Measurements from ENCODE around the gene KLK6. TPM values are rescaled to one million over a fixed set of nuclear protein-coding genes. Genes with fewer than 3 reads are reported as not detected.

The KLK6 gene
- total RNA-seq, 8 experiments from 2014 or later: 0.13 to 0.59 (median 0.21) TPM; not detected in 3

DNA sequence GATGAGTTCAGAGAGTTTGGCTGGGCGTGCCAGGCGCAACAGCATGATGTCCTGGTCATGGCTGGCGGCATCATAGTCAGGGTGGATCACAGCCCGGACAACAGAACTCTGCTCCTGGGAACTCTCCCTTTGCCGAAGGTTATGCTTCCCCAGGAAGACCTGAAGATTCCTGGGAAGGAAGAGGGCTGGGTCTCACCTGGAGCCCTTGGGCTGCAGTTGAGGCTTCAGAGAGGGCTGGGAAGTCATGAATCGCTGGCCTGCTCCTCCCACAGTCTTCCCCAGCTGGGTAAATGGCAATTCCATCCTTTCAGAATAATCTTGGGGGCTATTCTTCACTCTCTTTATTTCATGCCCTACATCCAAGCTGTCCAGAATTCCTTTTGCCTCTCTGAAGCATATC is 6.0 kb downstream of the KLK6 start:
- no peak overlapping the region for H3K4me3 ChIP-seq
- H3K4me1 ChIP-seq (replicated peaks in 1 of 2): no peaks in the 10 kb centered on the region
- in situ Hi-C loops (cut with MboI; ENCODE audit: low pct_unique_long_range_greater_than_20kb in 2 of 9, low sequenced_read_pairs in 9 of 9, unreplicated experiment in 9 of 9): no loop called here
- no peak for ATAC-seq (replicated peaks in 6 of 8)
- H3K27ac ChIP-seq: no peak overlapping the region
- 0 to 100% (median 7%) methylated on average over 1 to 6 of the region's 6 CpGs; no CpG with 5 or more reads in 5 of the 10 experiments for WGBS, 10 experiments

DNA sequence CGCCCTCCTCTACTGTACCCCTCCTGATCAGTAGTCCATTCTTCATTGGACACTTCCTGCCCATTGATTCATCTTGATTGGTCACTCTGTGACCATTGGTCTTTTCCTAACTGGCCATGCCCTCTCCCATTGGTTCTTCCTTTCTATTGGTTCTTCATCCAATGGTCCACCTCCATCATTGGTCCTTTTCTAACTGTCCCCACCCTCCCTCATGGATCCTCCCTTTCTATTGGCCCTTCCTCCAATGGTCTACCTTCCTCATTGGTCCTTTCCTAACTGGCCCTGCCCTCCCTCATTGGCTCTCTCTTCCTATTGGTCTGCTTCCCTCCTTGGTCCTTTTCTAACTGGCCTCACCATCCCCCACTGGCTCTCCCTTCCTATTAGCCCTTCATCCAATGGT is 7.1 kb downstream of the KLK6 start:
- 0 to 91% (median 45%) methylated on average over 1 of the region's 1 CpG; no CpG with 5 or more reads in 2 of the 10 experiments for WGBS, 10 experiments
- in situ Hi-C loops (cut with MboI; ENCODE audit: low pct_unique_long_range_greater_than_20kb in 2 of 9, low sequenced_read_pairs in 9 of 9, unreplicated experiment in 9 of 9): no loop called here
- no peak overlapping the region for H3K27ac ChIP-seq
- no peak for ATAC-seq (replicated peaks in 6 of 8)
- no peak overlapping the region for H3K4me3 ChIP-seq
- H3K4me1 ChIP-seq (replicated peaks in 1 of 2): no peaks in the 10 kb centered on the region

DNA sequence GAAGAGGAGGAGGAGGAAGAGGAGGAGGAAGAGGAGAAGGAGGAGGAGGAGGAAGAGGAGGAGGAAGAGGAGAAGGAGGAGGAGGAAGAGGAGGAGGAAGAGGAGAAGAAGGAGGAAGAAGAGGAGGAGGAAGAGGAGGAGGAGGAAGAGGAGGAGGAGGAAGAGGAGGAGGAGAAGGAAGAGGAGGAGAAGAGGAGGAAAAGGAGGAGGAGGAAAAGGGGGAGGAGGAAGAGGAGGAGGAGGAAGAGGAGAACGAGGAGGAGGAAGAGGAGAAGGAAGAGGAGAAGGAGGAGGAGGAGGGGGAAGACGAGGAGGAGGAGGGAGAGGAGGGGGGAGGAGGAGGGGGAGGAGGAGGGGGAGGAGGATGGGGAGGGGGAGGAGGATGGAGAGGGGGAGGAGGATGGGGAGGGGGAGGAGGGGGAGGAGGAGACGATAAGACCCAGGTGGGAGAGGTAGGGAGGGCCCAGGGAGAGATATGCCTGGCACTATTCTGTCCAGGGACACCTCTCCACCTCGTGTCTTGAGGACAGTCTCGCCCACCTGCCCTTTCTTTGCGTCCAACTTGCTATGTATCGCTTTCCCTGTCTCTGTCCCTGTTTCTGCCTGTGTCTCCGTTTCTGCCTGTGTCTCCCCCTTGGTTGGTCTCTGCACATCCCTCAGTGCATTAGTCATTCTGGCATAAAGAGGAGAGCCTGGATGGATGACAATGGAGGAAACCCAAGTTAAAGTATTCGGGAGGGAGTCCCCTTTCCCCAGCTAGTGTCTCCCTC is 9.5 kb downstream of the KLK6 start:
- 17 to 100% (median 50%) methylated on average over 1 to 2 of the region's 9 CpGs; no CpG with 5 or more reads in 6 of the 10 experiments for WGBS, 10 experiments
- ATAC-seq (replicated peaks in 6 of 8): no peak
- Histone ChIP-seq H3K4me3 (no peak overlapping the region), H3K4me1 (replicated peaks in 1 of 2) (no peaks in the 10 kb centered on the region), H3K27ac (no peak overlapping the region)
- in situ Hi-C loops (cut with MboI; ENCODE audit: low pct_unique_long_range_greater_than_20kb in 2 of 9, low sequenced_read_pairs in 9 of 9, unreplicated experiment in 9 of 9): no loop called here

- 0 to 60% (median 33%) methylated on average over 1 to 7 of the region's 8 CpGs; no CpG with 5 or more reads in 3 of the 10 experiments for WGBS, 10 experiments
Observed at GRCh38 chr19:50957587-50957986, 11.8 kb downstream of the KLK6 start.

GRCh38 chr19:50952910-50953309 is 16.5 kb downstream of the KLK6 start, which contains the start of gene KLK5:
Gene KLK5, minus strand, starts transcription at chr19:50953038. Its CDS starts 381 bp downstream, at chr19:50952657.
- in situ Hi-C loops (cut with MboI; ENCODE audit: low pct_unique_long_range_greater_than_20kb in 2 of 9, low sequenced_read_pairs in 9 of 9, unreplicated experiment in 9 of 9): no loop called here
- Histone ChIP-seq H3K4me3 (no peak within 1 kb of the TSS), H3K4me1 (replicated peaks in 1 of 2) (no peaks in the 10 kb centered on the region), H3K27ac (no peak within 1 kb of the TSS)
- no peak for ATAC-seq (replicated peaks in 6 of 8)
- no CpG with 5 or more reads among the region's 7 CpGs for WGBS, 10 experiments

More at GRCh38 chr19:50957587-50957986, 11.8 kb downstream of the KLK6 start:
- H3K4me3 ChIP-seq: no peak overlapping the region
- H3K4me1 ChIP-seq (replicated peaks in 1 of 2): no peaks in the 10 kb centered on the region
- H3K27ac ChIP-seq: no peak overlapping the region
- ATAC-seq (replicated peaks in 6 of 8): no peak
- in situ Hi-C loops (cut with MboI; ENCODE audit: low pct_unique_long_range_greater_than_20kb in 2 of 9, low sequenced_read_pairs in 9 of 9, unreplicated experiment in 9 of 9): no loop called here

DNA sequence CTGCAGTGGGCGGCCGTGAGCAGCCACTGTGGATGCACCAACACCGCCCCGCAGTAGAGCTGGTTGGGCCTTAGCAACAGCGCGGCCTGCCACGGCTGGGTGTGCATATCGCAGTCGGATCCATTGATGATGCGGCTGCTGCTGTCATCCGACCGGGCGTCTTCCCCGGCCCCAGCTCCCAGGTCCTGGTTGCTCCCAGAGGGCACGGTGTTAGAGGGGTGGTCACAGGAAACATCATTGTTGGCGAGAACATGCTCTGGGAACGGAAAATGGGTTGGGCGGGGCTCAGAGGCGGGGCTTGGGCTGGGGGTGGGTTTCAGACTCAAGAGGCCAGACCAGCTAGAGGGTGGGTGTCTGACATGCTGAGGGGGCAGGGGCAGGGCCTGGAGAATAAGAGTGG is 19.5 kb downstream of the KLK6 start:
- in situ Hi-C loops (cut with MboI; ENCODE audit: low pct_unique_long_range_greater_than_20kb in 2 of 9, low sequenced_read_pairs in 9 of 9, unreplicated experiment in 9 of 9): loop anchor here in 1 of 9 experiments (25.0 kb wide), 1 partner anchor 588 kb away; the partner anchor contains the start of gene NAPSA
- Histone ChIP-seq H3K27ac (no peak overlapping the region), H3K4me1 (replicated peaks in 1 of 2) (no peaks in the 10 kb centered on the region), H3K4me3 (no peak overlapping the region)
- ATAC-seq (replicated peaks in 6 of 8): no peak
- no CpG with 5 or more reads among the region's 19 CpGs for WGBS, 10 experiments

DNA sequence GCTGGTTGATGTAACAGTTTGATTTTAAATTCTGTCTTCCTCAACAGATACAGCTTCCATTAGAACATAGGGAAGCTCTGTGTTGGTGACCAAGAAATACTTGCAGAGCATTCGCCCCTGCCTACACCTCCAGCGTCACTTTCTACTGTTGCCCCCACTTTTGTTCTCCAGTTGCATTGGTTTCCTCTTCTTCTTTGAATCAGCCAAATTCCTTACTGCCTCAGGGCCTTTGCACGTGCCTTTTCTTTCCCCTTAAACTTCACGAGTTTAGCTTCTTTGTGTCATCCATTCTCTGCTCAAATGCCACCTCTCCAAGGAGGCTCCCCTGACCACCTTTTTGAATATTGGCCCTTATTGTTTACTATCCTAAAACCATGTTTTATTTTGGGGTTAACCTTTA is 22.3 kb downstream of the KLK6 start:
- Histone ChIP-seq H3K4me1 (replicated peaks in 1 of 2) (no peaks in the 10 kb centered on the region), H3K27ac (no peak overlapping the region), H3K4me3 (no peak overlapping the region)
- in situ Hi-C loops (cut with MboI; ENCODE audit: low pct_unique_long_range_greater_than_20kb in 2 of 9, low sequenced_read_pairs in 9 of 9, unreplicated experiment in 9 of 9): loop anchor here in 1 of 9 experiments (25.0 kb wide), 1 partner anchor 585 kb away; the partner anchor contains the start of gene NAPSA
- no peak for ATAC-seq (replicated peaks in 6 of 8)
- WGBS, 10 experiments: 14 to 61% (median 24%) methylated on average over 1 to 4 of the region's 4 CpGs; no CpG with 5 or more reads in 2 of the 10 experiments

DNA sequence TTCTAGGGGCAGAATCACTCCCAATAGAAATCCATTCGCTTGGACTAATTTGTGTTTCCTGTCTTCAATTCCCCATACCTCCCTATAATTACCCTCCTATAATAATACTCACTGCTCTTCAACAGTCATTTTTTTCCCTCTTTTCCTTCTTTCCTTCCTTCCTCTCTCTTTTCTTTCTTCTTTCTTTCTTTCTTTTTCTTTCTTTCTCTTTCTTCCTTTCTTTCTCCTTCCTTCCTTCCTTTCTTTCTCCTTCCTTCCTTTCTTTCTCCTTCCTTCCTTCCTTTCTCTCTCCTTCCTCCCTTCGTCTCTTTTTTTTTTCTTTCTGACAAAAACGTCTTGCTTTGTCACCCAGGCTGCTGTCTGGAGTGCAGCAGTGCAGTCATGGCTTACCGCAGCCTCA is 24.6 kb downstream of the KLK6 start:
- no peak overlapping the region for H3K27ac ChIP-seq
- H3K4me1 ChIP-seq (replicated peaks in 1 of 2): no peaks in the 10 kb centered on the region
- ATAC-seq (replicated peaks in 6 of 8): no peak
- 12 to 58% (median 42%) methylated on average over 2 to 4 of the region's 4 CpGs; no CpG with 5 or more reads in 2 of the 10 experiments for WGBS, 10 experiments
- in situ Hi-C loops (cut with MboI; ENCODE audit: low pct_unique_long_range_greater_than_20kb in 2 of 9, low sequenced_read_pairs in 9 of 9, unreplicated experiment in 9 of 9): loop anchor here in 1 of 9 experiments (25.0 kb wide), 1 partner anchor 582 kb away; the partner anchor contains the start of gene NAPSA
- H3K4me3 ChIP-seq: no peak overlapping the region

- in situ Hi-C loops (cut with MboI; ENCODE audit: low pct_unique_long_range_greater_than_20kb in 2 of 9, low sequenced_read_pairs in 9 of 9, unreplicated experiment in 9 of 9): loop anchor here in 1 of 9 experiments (25.0 kb wide), 1 partner anchor 581 kb away; the partner anchor contains the start of gene NAPSA
- H3K27ac ChIP-seq: no peak overlapping the region
- ATAC-seq (replicated peaks in 6 of 8): peak in 1 of 8 experiments; percentile 52
- H3K4me1 ChIP-seq (replicated peaks in 1 of 2): no peaks in the 10 kb centered on the region
- no peak overlapping the region for H3K4me3 ChIP-seq
- whole genome bisulfite sequencing, 10 experiments: 0 to 81% (median 55%) methylated on average over 1 to 10 of the region's 10 CpGs; no CpG with 5 or more reads in 1 of the 10 experiments
Observed at GRCh38 chr19:50943074-50943828, 26.1 kb downstream of the KLK6 start.

DNA sequence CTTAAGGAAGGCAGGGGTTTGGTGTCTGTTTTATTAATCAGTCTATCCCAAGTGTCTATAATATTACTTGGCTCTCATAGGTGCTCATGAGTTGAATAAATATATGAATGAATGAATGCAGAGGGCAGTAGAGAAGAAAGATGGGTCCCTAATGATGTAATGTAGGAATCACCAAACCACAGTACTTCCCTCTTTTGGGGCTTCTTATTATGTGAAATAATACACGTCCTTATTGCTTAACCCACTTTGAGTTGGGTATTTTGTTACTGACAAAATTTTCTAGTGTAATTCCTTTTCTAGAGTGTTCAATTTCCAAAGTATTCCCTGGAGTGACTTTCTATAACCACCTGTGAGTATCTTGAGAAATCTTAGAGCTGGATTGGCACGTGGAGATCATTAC is 29.8 kb downstream of the KLK6 start:
- Histone ChIP-seq H3K4me1 (replicated peaks in 1 of 2) (no peaks in the 10 kb centered on the region), H3K4me3 (no peak overlapping the region), H3K27ac (no peak overlapping the region)
- 0 to 48% (median 18%) methylated on average over 1 to 2 of the region's 2 CpGs; no CpG with 5 or more reads in 2 of the 10 experiments for WGBS, 10 experiments
- in situ Hi-C loops (cut with MboI; ENCODE audit: low pct_unique_long_range_greater_than_20kb in 2 of 9, low sequenced_read_pairs in 9 of 9, unreplicated experiment in 9 of 9): loop anchor here in 2 of 9 experiments (10.0 to 25.0 kb wide), 2 partner anchors 155 to 577 kb away; partner anchors contain the start of gene NAPSA (in 1 of the 2)
- no peak for ATAC-seq (replicated peaks in 6 of 8)

- ATAC-seq (replicated peaks in 6 of 8): peak in 2 of 8 experiments; percentile 67 to 74
- 10 to 100% (median 81%) methylated on average over 1 to 8 of the region's 8 CpGs; no CpG with 5 or more reads in 1 of the 10 experiments for WGBS, 10 experiments
- in situ Hi-C loops (cut with MboI; ENCODE audit: low pct_unique_long_range_greater_than_20kb in 2 of 9, low sequenced_read_pairs in 9 of 9, unreplicated experiment in 9 of 9): loop anchor here in 2 of 9 experiments (10.0 to 25.0 kb wide), 2 partner anchors 161 to 571 kb away; partner anchors contain the start of gene NAPSA (in 1 of the 2)
- H3K4me3 ChIP-seq: no peak overlapping the region
- H3K4me1 ChIP-seq (replicated peaks in 1 of 2): no peaks in the 10 kb centered on the region
- no peak overlapping the region for H3K27ac ChIP-seq
Observed at GRCh38 chr19:50933640-50934039, 35.8 kb downstream of the KLK6 start.

- WGBS, 10 experiments: 0 to 100% (median 53%) methylated on average over 1 to 4 of the region's 4 CpGs; no CpG with 5 or more reads in 1 of the 10 experiments
- ATAC-seq (replicated peaks in 6 of 8): no peak
- Histone ChIP-seq H3K4me3 (no peak overlapping the region), H3K27ac (no peak overlapping the region), H3K4me1 (replicated peaks in 1 of 2) (no peaks in the 10 kb centered on the region)
- in situ Hi-C loops (cut with MboI; ENCODE audit: low pct_unique_long_range_greater_than_20kb in 2 of 9, low sequenced_read_pairs in 9 of 9, unreplicated experiment in 9 of 9): loop anchor here in 2 of 9 experiments (10.0 to 25.0 kb wide), 2 partner anchors 162 to 570 kb away; partner anchors contain the start of gene NAPSA (in 1 of the 2)
Observed at GRCh38 chr19:50932690-50933083, 36.7 kb downstream of the KLK6 start.

Data from motor neuron (in vitro differentiated cells).